CD4-positive, alpha-beta T cell treated with Interleukin-17A for 4 hours (primary cell): Measurements from ENCODE around the gene DSG1.
"Not testable (repeated sequence)": the region's sequence is repeated elsewhere in the genome, so short reads cannot be mapped to it uniquely, and the experiment has no call there.

Experiments used
- DNase-seq: peaks from one replicate; pipeline ENCODE4 v3.0.0-alpha.2; 2020; ENCODE audit warnings: mixed read lengths

Gene DSG1

GRCh38 chr18:31353336-31353735 is 35.4 kb downstream of the DSG1 start:
- not testable (repeated sequence) for DNase-seq

GRCh38 chr18:31354990-31355389 is 37.0 kb downstream of the DSG1 start:
- DNase-seq = no peak

- DNase-seq = no peak
Measured at GRCh38 chr18:31356025-31356424, 38.1 kb downstream of the DSG1 start.

GRCh38 chr18:31364190-31364589 is 46.2 kb downstream of the DSG1 start:
- no peak for DNase-seq

GRCh38 chr18:31369478-31369877 is 51.5 kb downstream of the DSG1 start:
- no peak for DNase-seq

- DNase-seq = no peak
Measured at GRCh38 chr18:31371989-31372388, 54.0 kb downstream of the DSG1 start.

- no peak for DNase-seq
Measured at GRCh38 chr18:31373641-31374040, 55.7 kb downstream of the DSG1 start.

- no peak for DNase-seq
Measured at GRCh38 chr18:31376477-31376876, 58.5 kb downstream of the DSG1 start, which contains the start of gene DSG4. Gene DSG4 (plus strand): TSS chr18:31376777. CDS start chr18:31376912, 135 bp downstream.

GRCh38 chr18:31380912-31381311 is 63.0 kb downstream of the DSG1 start:
- no peak for DNase-seq

GRCh38 chr18:31382107-31382506 is 64.1 kb downstream of the DSG1 start:
- DNase-seq = no peak

GRCh38 chr18:31386741-31387140 is 68.8 kb downstream of the DSG1 start:
- DNase-seq = no peak

- no peak for DNase-seq
Measured at GRCh38 chr18:31393286-31393685, 75.3 kb downstream of the DSG1 start.

- no peak for DNase-seq
Measured at GRCh38 chr18:31396796-31397612, 79.0 kb downstream of the DSG1 start.

GRCh38 chr18:31398191-31398590 is 80.2 kb downstream of the DSG1 start:
- no peak for DNase-seq

GRCh38 chr18:31399306-31400032 is 81.5 kb downstream of the DSG1 start:
- DNase-seq = no peak

- DNase-seq = no peak
Measured at GRCh38 chr18:31401156-31402025, 83.4 kb downstream of the DSG1 start.

- DNase-seq = no peak
Measured at GRCh38 chr18:31402026-31402373, 84.0 kb downstream of the DSG1 start.

GRCh38 chr18:31403409-31403808 is 85.4 kb downstream of the DSG1 start:
- no peak for DNase-seq
